HepG2 (cell line): ENCODE results near the gene BMP2. TPM values are rescaled to one million over a fixed set of nuclear protein-coding genes. Genes with fewer than 3 reads are reported as not detected.

Experiments used
- ARID5B ChIP-seq: IDR thresholded peaks from 2 replicates; pipeline ENCODE4 v1.4.0; 2020; ENCODE audit warnings: mild to moderate bottlenecking, missing genetic modification reagents
- ASH2L ChIP-seq: fragments of 300-600, 200-600 bp; sonication (generic); IDR thresholded peaks from 2 replicates; pipeline ENCODE4 v1.7.0; 2017; ENCODE audit warnings: low read depth, mild to moderate bottlenecking, moderate library complexity, mixed read lengths, low read length; ENCODE audit not compliant: insufficient read length
- ATRX ChIP-seq: sonication (generic); formaldehyde crosslinking; IDR thresholded peaks from 2 replicates; pipeline ENCODE4 v1.4.0; 2020; ENCODE audit warnings: missing genetic modification reagents, borderline replicate concordance
- CTCF ChIP-seq: sonication (generic); formaldehyde crosslinking; IDR thresholded peaks from 2 replicates; pipeline ENCODE4 v1.5.0; 2020; ENCODE audit warnings: mild to moderate bottlenecking, missing genetic modification reagents, moderate library complexity
- FOXJ3 ChIP-seq: sonication (generic); formaldehyde crosslinking; IDR thresholded peaks from 2 replicates; pipeline ENCODE4 v1.4.0; 2020; ENCODE audit warnings: missing genetic modification reagents, mild to moderate bottlenecking, borderline replicate concordance
- KAT8 ChIP-seq: IDR thresholded peaks from 2 replicates; pipeline ENCODE4 v1.6.1; 2016; ENCODE audit warnings: missing genetic modification reagents, missing compliant biosample characterization
- REPIN1 ChIP-seq: sonication (generic); formaldehyde crosslinking; IDR thresholded peaks from 2 replicates; pipeline ENCODE4 v1.8.0; 2022; ENCODE audit warnings: missing genetic modification reagents, low read depth, mild to moderate bottlenecking, borderline replicate concordance
- SMC3 ChIP-seq: IDR thresholded peaks from 2 replicates; pipeline ENCODE4 v1.6.1; 2011; ENCODE audit warnings: low read length, improper control_type of control experiment
- STAG1 ChIP-seq: sonication (generic); formaldehyde crosslinking; IDR thresholded peaks from 2 replicates; pipeline ENCODE4 v1.4.0; 2020; ENCODE audit warnings: missing genetic modification reagents
- ZNF24 ChIP-seq: fragments of 450-650 bp; IDR thresholded peaks from 2 replicates; pipeline ENCODE4 v1.6.1; 2017; ENCODE audit warnings: antibody characterized with exemption, mild to moderate bottlenecking
- ZNF800 ChIP-seq: sonication (generic); formaldehyde crosslinking; IDR thresholded peaks from 2 replicates; pipeline ENCODE4 v1.4.0; 2020; ENCODE audit warnings: missing genetic modification reagents
- ZXDC ChIP-seq: sonication (generic); formaldehyde crosslinking; IDR thresholded peaks from 2 replicates; pipeline ENCODE4 v1.5.0; 2020; ENCODE audit warnings: mild to moderate bottlenecking, missing genetic modification reagents
- polyA plus RNA-seq, 8 experiments: library from polyadenylated mRNA; depleted of rRNA in 3 of 8; stranded (reverse) in 7 of 8; unstranded in 1 of 8; fragments of >200 nt; fragmentation: Illumina TruSeq in 4 of 8; extraction: Trizol in 4 of 8; gene quantifications; 2 replicates each; pipeline versions ENCODE4 v1.2.1 to v1.2.3, GENCODE V29; 2011 to 2016; ENCODE audit warnings: low read depth in 4 of 8, missing spikeins in 1 of 8, mixed read lengths in 1 of 8; ENCODE audit not compliant: insufficient read depth in 1 of 8
- total RNA-seq, 5 experiments: library from RNA; depleted of rRNA; stranded (reverse); fragments of >200 nt; fragmentation: Illumina TruSeq; extraction: Trizol; gene quantifications; 2 replicates each; pipeline ENCODE4 v1.2.3, GENCODE V29; 2016; ENCODE audit warnings: low read depth in 1 of 5

BMP2 gene
- total and polyA plus RNA-seq, 2 of the 13 experiments (the other 11 are each of a cell fraction or from before 2014, with no cell fraction given): 0.02 to 0.03 TPM

- peak; percentile 48; the same call in 1 of the 2 replicates for TF ChIP-seq SMC3
- TF ChIP-seq ZXDC: no peak
- TF ChIP-seq STAG1 (CRISPR knock-in tag): peak; percentile 44
- no peak for TF ChIP-seq ARID5B (CRISPR knock-in tag)
- TF ChIP-seq ASH2L: peak; percentile 32
- TF ChIP-seq ATRX: no peak
- TF ChIP-seq ZNF24: no peak
- 0 out of 2 replicates have a peak, but pooled peaks have one; percentile 22 for TF ChIP-seq KAT8 (CRISPR knock-in tag)
- TF ChIP-seq ZNF800 (CRISPR knock-in tag): peak; percentile 60
- no peak for TF ChIP-seq REPIN1 (CRISPR knock-in tag)
- TF ChIP-seq FOXJ3 (CRISPR knock-in tag): no peak
- TF ChIP-seq CTCF (CRISPR knock-in tag): peak; percentile 51
These were observed 1.9 kb upstream of the BMP2 start (continued) for GRCh38 chr20:6765469-6766058.
